HG02610 (cell line): ENCODE results near the gene ISG20L2.

Source experiments
- ATAC-seq: cut with Tn5 transposase; IDR thresholded peaks from one replicate; pipeline ENCODE4 v1.9.1; 2021; ENCODE audit warnings: mild to moderate bottlenecking, moderate library complexity; ENCODE audit not compliant: unreplicated experiment

Gene ISG20L2

DNA sequence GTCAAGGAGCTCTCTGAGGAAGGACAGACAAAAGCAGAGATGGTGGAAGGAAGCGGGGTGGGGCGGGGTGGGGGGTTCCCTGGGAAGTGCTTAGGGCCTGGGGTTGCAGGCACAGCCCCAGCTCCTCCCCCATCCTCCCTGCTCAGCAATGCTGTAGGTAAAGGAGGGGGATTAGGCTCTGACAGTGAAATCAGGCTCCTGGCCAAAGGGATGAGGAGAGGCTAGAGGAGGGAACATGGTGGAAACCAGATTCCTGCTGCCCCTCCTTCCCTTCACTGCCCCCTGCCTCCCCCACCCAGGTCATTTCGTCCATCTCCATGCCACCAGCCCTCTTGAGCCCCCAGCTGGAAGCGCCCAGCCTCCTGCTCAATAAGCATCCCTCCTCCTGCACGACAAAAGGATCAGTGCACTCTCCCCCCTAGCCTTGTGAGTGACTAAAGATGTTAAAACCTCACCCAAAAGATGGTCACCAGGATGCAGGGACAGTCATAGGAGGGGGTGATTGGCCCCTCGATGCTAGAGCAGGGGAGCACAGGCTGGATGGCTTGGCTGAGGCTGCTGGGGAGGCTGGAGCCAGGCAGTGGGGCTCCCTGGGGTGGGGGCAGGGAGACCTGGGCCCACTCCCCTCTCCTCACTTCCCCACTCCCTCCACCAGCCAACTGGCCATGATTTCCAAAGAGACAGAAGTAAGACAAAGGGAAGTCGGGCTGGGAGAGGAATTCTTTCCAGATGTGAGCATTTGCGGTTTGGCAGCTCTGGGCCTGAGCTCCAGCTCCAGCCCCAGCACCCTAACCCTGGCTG lies 20.9 kb downstream of the ISG20L2 start:
- ATAC-seq = no peak

- no peak for ATAC-seq
Observed at GRCh38 chr1:156706657-156707416, 21.7 kb downstream of the ISG20L2 start.

GRCh38 chr1:156705918-156706656 lies 22.5 kb downstream of the ISG20L2 start:
- ATAC-seq = no peak

DNA sequence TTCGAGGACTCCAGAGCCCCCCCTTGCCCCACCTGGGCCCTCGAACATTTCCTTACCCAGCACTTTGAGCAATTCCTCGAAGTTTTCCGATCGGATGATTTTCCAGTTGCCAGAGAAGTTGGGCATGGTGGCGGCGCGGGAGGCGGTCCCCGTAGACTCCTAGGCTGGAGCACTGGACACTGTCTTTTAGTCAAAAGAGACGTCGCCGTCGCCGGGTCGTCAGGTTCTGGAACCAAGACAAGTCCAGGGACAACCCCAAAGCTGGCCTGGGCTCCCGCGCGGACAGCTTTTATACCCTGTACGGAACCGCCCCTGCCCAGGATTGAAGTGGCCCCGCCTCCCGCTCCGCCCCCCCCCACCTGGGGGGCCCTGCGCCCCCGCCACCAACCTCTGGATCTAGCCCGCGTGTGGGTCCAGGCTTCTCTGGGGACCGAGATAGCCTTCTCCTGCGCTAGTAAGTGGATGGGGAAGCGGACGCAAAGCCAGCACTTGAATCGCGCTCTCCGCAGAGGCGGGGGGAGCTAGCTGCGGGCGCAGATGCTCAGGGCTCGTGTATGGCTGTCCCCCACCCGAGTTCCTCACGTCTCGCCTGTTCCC lies 23.1 kb downstream of the ISG20L2 start, which contains the start of gene CRABP2:
TSS of gene CRABP2 (minus strand) at position 263 of the 597 bp plus-strand sequence. CDS start at position 126, 137 bp downstream.
- ATAC-seq = no peak

DNA sequence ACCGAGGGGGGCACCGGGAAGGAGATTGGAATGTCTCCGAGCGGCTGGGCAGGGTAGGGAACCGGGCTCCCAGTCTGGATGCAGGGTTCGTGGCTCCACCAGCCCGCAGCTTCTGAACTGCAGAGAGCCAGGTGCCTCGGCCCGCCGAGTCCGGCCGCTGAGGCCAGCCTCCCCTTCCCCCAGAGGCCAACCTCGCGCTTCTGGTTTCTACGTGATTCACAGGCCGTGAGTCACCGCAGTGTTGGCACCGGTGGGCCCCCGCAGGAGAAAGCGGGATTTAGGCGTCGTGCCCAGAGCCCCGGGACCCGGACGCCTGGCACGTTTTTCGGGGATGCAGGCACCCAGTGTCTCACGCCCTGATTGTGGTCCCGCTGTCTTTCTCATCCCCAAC lies 23.6 kb downstream of the ISG20L2 start:
- ATAC-seq = no peak

GRCh38 chr1:156704166-156704711 lies 24.3 kb downstream of the ISG20L2 start:
- no peak for ATAC-seq

DNA sequence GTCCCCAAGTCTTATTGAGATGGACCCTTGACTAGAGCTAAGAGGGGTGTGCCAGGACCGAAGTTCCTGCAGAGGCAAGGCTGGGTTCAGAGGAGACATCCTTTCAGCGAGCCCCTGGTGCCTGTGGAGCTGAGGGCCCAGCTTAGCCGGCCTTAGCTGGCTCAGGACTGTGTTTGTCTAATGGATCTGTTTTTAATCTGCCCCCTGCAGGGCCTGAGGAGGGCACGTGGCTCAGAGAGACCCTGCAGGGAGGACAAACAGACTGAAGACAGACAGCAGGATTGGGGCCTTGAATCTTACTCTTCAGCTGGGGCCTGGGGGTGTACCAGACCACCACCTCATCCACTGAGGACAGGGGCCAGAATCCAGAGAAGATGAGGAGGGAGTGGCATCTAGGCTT lies 24.8 kb downstream of the ISG20L2 start:
- ATAC-seq = no peak

- no peak for ATAC-seq
Observed at GRCh38 chr1:156703336-156703735, 25.2 kb downstream of the ISG20L2 start.

GRCh38 chr1:156700736-156701531 lies 27.6 kb downstream of the ISG20L2 start:
- ATAC-seq = no peak

- no peak for ATAC-seq
Observed at GRCh38 chr1:156698995-156699394, 29.6 kb downstream of the ISG20L2 start.

GRCh38 chr1:156697481-156697880 lies 31.1 kb downstream of the ISG20L2 start:
- no peak for ATAC-seq

DNA sequence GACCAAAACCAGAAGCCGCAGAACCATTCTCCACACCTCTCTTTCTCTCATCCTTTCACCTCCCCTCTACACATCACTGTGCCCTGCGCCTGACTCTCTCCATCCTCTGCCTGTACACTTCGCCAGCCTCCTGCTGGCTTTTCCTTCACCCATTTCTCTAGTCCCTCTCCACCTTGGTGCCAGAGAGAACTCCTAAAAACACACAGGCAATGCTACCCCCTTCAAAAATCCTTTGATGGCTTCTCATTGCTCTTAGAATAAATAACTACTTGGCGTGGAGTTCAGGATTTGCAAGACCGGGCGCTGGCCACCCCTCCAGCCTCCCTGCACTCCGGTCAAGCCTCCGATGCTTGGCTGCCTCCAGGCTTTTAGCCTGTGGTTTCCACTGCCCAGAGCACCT lies 31.8 kb downstream of the ISG20L2 start:
- ATAC-seq = no peak

- no peak for ATAC-seq
Observed at GRCh38 chr1:156694690-156694962, 33.9 kb downstream of the ISG20L2 start.

- no peak for ATAC-seq
Observed at GRCh38 chr1:156693848-156694689, 34.5 kb downstream of the ISG20L2 start.

DNA sequence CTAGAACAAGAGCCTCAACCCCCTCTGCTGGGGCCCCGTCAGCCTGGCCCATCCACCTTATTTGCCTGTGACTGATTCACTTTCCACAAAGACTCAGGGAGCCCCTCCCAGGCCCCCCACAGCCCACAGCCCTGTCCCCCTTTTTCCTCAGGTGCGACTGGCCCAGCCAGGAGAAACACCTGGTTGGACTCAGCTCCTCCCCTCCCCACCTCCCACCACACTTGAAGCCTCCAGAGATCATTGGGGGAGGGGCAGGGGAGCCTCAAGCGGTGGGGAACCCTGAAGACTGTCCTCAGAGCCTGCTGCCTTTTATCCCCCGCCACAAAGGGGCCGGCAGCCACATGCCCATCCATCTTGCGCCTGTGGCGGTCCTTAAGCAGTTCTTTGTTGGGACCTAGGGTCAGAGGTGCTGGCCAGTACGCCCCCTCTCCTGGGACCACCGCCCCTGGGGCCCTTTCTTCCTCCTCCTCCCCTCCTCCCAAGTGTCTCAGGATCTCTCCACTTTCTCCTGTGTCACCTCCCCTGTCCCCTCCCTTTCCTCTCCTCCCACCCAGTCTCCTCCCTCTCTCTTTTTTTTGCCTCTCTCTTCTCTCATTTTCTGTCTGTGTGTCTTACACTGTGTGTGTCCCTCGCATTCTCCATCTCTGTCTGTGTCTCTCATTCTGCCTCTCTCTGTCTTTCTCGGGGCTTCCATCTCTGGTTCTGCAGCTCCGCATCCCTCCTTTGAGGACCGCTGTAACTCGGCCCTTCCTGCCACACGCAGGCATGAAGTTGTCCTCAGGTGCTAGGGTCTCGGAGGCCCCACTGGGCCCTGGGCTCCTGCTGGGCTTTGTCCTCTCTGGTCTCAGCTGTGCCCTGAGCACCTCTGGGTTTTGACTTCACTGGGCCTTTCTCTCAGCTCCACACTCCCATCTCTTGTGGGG lies 35.4 kb downstream of the ISG20L2 start:
- no peak for ATAC-seq

GRCh38 chr1:156692441-156692924 lies 36.1 kb downstream of the ISG20L2 start:
- no peak for ATAC-seq

DNA sequence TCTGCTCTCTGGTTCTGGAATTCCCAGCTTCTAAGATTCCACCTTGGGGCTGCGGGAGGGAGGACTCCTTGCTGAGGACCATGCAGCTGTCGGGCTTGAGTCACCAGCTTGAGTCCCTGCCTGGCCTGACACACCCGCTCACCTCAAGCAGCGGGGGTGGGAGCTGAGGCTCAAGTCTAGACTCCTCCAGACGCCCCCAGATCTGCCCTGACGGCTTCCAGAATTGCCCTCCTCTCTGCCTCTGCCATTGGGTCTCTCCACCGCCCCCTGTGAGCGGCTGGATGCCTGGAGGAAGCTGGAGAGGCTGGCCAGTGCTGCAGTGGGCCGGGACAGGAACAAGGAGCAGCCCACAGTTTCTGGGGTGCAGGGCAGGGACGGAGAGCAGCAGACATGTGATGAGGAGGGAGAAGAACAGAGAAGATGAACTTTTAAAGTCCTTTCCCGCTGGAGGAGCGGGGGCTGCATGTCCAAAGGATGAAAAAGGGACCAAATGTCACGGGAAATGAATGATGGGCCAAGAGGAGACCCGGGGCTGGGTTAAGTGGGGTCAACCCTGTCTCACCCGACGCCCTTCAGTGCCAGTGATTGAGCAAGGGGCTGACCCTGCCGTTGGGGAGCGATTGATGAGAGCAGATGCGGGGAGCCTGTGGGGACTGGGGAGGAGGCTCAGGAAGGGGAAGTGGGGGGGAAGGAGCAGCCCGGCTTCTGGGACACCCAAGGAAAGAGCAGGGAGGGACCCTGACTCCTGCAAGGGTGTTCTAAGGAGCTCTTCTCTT lies 36.7 kb downstream of the ISG20L2 start:
- no peak for ATAC-seq
